ENCODE data around the gene CCSER2. TPM values are rescaled to one million over a fixed set of nuclear protein-coding genes. Genes with fewer than 3 reads are reported as not detected.
"Not testable (repeated sequence)": the region's sequence is repeated elsewhere in the genome, so short reads cannot be mapped to it uniquely, and the experiment has no call there.

The CCSER2 gene
- polyA plus RNA-seq, 3 donors = 7.4 to 23.3 (median 14.3) TPM

DNA sequence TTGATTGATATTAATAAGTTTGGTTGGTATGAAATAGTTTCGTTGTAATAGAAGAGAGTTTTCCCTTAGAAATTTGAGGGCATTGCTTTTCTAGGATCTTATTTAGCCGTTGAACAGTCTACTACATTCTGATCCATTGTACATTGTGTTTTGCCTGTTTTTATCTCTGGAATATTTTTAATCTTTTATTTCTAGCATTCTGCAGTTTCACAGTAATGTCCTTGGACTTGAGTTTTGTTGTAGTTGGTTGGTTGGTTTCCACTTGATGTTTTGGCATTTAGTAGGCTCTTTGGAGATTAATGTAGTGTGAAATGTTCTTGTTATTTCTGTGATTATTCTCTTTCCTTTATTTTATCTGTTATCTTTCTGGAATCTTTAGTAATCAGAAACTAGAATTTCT, 112.4 kb downstream of the CCSER2 start:
- WGBS (ENCODE audit: insufficient coverage) = no CpG with 5 or more reads among the region's 2 CpGs
- DNase-seq = no peak

DNA sequence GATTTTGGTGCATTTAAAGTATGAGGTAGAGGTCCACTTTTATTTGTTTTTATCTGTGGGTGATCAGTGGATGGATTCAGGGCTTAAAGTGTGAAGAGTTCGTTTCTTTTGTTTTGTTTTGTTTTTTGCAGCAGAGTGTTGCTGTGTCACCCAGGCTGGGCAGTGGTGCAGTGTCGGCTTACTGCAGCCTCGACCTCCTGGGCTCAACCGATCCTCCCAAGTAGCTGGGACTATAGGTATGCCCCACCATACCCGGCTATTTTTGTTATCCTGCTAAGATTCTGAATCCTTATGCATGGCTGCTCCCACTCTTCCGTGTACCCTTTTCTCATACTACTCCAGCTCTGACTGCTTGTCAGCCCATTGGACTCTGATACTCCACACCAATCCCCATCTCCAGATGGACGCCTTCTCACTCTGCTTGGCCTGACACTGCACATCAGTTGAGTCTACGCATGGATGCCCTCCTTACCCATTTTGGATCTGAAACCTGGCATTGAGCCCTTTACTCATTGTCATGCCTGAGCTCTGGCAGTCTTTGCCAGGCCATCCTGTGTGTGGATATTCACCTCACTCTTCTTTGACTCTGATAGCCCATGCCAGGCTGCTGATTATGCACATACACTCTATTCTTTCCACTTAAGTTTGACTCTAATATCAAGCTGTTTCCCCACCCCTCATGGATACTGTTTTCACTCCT, 119.5 kb downstream of the CCSER2 start:
- TF ChIP-seq, protein P1, sequence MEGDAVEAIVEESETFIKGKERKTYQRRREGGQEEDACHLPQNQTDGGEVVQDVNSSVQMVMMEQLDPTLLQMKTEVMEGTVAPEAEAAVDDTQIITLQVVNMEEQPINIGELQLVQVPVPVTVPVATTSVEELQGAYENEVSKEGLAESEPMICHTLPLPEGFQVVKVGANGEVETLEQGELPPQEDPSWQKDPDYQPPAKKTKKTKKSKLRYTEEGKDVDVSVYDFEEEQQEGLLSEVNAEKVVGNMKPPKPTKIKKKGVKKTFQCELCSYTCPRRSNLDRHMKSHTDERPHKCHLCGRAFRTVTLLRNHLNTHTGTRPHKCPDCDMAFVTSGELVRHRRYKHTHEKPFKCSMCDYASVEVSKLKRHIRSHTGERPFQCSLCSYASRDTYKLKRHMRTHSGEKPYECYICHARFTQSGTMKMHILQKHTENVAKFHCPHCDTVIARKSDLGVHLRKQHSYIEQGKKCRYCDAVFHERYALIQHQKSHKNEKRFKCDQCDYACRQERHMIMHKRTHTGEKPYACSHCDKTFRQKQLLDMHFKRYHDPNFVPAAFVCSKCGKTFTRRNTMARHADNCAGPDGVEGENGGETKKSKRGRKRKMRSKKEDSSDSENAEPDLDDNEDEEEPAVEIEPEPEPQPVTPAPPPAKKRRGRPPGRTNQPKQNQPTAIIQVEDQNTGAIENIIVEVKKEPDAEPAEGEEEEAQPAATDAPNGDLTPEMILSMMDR (IDR thresholded peaks at IDR 0.05) = no peak
- WGBS (ENCODE audit: insufficient coverage) = 93% methylated on average over 8 of the region's 8 CpGs
- H3K27ac ChIP-seq (ENCODE audit: low read depth in 1 of 2, low read length in 2 of 2) = no peak overlapping the region
- no peaks in the 10 kb centered on the region for H3K9me3 ChIP-seq (replicated peaks in 1 of 2; ENCODE audit: control insufficient read depth in 1 of 2, insufficient read depth in 1 of 2, low read length in 2 of 2)
- H3K36me3 ChIP-seq (replicated peaks in 1 of 2; ENCODE audit: control insufficient read depth in 1 of 2, insufficient read depth in 2 of 2, low read length in 2 of 2) = no peaks in the 10 kb centered on the region
- H3K27me3 ChIP-seq (ENCODE audit: control insufficient read depth in 2 of 2, insufficient read depth in 2 of 2, low read length in 2 of 2) = no peaks in the 10 kb centered on the region
- H3K27me3 Mint-ChIP-seq (ENCODE audit: low read depth in 3 of 3) = peaks cover 0 to 2% (median 0%) of the 10 kb centered on the region in 3 donors
- H3K4me3 ChIP-seq (replicated peaks in 1 of 3; ENCODE audit: low read depth in 2 of 3, low read length in 3 of 3) = no peak overlapping the region
- no peak overlapping the region for H3K9ac ChIP-seq (ENCODE audit: insufficient read depth, low read length, poor library complexity, severe bottlenecking)
- H3K27ac Mint-ChIP-seq = no peak overlapping the region
- no peak overlapping the region for H3K4me3 Mint-ChIP-seq
- peaks cover 8 to 12% of the 10 kb centered on the region in 2 donors for H3K36me3 Mint-ChIP-seq
- H3K4me2 ChIP-seq (replicated peaks; ENCODE audit: extremely low read depth, low read length, poor library complexity, severe bottlenecking) = no peak overlapping the region
- H2AFZ ChIP-seq (ENCODE audit: insufficient read depth, low read depth, low read length, poor library complexity, severe bottlenecking) = no peak overlapping the region
- H3K4me1 Mint-ChIP-seq = no peaks in the 10 kb centered on the region
- H4K20me1 ChIP-seq (ENCODE audit: insufficient read depth, low read length) = no peaks in the 10 kb centered on the region
- H3K4me1 ChIP-seq (ENCODE audit: control insufficient read depth in 1 of 2, insufficient read depth in 2 of 2, low read length in 2 of 2) = no peaks in the 10 kb centered on the region
- intact Hi-C loops (cut with micrococcal nuclease) = no loop called here
- DNase-seq = no peak
- no peaks in the 10 kb centered on the region for H3K79me2 ChIP-seq (ENCODE audit: insufficient read depth, low read length)
- H3K9me3 Mint-ChIP-seq = peaks cover 0 to 5% (median 0%) of the 10 kb centered on the region in 7 donors

More for the DNA sequence above, 112.4 kb downstream of the CCSER2 start:
- Mint-ChIP-seq H3K36me3 (peaks cover 16 to 25% of the 10 kb centered on the region in 2 donors), H3K4me3 (no peak overlapping the region), H3K27ac (no peak overlapping the region), H3K27me3 (ENCODE audit: low read depth in 3 of 3) (peaks cover 0 to 2% (median 0%) of the 10 kb centered on the region in 3 donors), H3K4me1 (no peaks in the 10 kb centered on the region), H3K9me3 (peaks cover 0 to 16% (median 5%) of the 10 kb centered on the region in 7 donors)
- no peak overlapping the region for H3K4me2 ChIP-seq (replicated peaks; ENCODE audit: extremely low read depth, low read length, poor library complexity, severe bottlenecking)
- H3K79me2 ChIP-seq (ENCODE audit: insufficient read depth, low read length) = no peaks in the 10 kb centered on the region
- intact Hi-C loops (cut with micrococcal nuclease) = no loop called here
- H3K9ac ChIP-seq (ENCODE audit: insufficient read depth, low read length, poor library complexity, severe bottlenecking) = no peak overlapping the region
- TF ChIP-seq, protein P1 (IDR thresholded peaks at IDR 0.05) = no peak
- no peak overlapping the region for H3K4me3 ChIP-seq (replicated peaks in 1 of 3; ENCODE audit: low read depth in 2 of 3, low read length in 3 of 3)
- H3K4me1 ChIP-seq (ENCODE audit: control insufficient read depth in 1 of 2, insufficient read depth in 2 of 2, low read length in 2 of 2) = no peaks in the 10 kb centered on the region
- H3K9me3 ChIP-seq (replicated peaks in 1 of 2; ENCODE audit: control insufficient read depth in 1 of 2, insufficient read depth in 1 of 2, low read length in 2 of 2) = no peaks in the 10 kb centered on the region
- no peaks in the 10 kb centered on the region for H3K27me3 ChIP-seq (ENCODE audit: control insufficient read depth in 2 of 2, insufficient read depth in 2 of 2, low read length in 2 of 2)
- no peak overlapping the region for H3K27ac ChIP-seq (ENCODE audit: low read depth in 1 of 2, low read length in 2 of 2)
- peaks cover 0 to 5% of the 10 kb centered on the region in 2 donors for H3K36me3 ChIP-seq (replicated peaks in 1 of 2; ENCODE audit: control insufficient read depth in 1 of 2, insufficient read depth in 2 of 2, low read length in 2 of 2)
- no peaks in the 10 kb centered on the region for H4K20me1 ChIP-seq (ENCODE audit: insufficient read depth, low read length)
- H2AFZ ChIP-seq (ENCODE audit: insufficient read depth, low read depth, low read length, poor library complexity, severe bottlenecking) = no peak overlapping the region

DNA sequence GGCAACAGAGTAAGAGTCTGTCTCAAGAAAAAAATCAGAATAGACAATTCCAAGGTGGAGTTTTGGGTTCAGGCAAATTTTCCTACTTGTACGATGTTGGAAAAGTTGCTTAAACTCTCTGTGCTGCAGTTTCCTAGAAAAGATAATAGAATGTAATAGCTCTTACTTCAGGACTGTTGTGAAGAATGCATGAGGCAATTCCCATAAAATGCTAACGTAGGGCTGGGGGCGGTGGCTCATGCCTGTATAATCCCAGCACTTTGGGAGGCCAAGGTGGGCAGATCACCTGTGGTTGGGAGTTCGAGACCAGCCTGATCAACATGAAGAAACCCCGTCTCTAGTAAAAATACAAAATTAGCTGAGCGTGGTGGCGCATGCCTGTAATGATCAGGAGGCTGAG, 121.0 kb downstream of the CCSER2 start:
- WGBS (ENCODE audit: insufficient coverage) = 97% methylated on average over 5 of the region's 7 CpGs
- intact Hi-C loops (cut with micrococcal nuclease); H3K79me2 ChIP-seq (ENCODE audit: insufficient read depth, low read length); H3K27ac Mint-ChIP-seq; H3K27ac ChIP-seq (ENCODE audit: low read depth in 1 of 2, low read length in 2 of 2); H3K36me3 ChIP-seq (replicated peaks in 1 of 2; ENCODE audit: control insufficient read depth in 1 of 2, insufficient read depth in 2 of 2, low read length in 2 of 2); H3K4me3 ChIP-seq (replicated peaks in 1 of 3; ENCODE audit: low read depth in 2 of 3, low read length in 3 of 3); H3K9ac ChIP-seq (ENCODE audit: insufficient read depth, low read length, poor library complexity, severe bottlenecking); H3K4me1 ChIP-seq (ENCODE audit: control insufficient read depth in 1 of 2, insufficient read depth in 2 of 2, low read length in 2 of 2); H3K27me3 Mint-ChIP-seq (ENCODE audit: low read depth in 3 of 3); H4K20me1 ChIP-seq (ENCODE audit: insufficient read depth, low read length); H3K4me2 ChIP-seq (replicated peaks; ENCODE audit: extremely low read depth, low read length, poor library complexity, severe bottlenecking); H3K4me3 Mint-ChIP-seq; H3K27me3 ChIP-seq (ENCODE audit: control insufficient read depth in 2 of 2, insufficient read depth in 2 of 2, low read length in 2 of 2); H2AFZ ChIP-seq (ENCODE audit: insufficient read depth, low read depth, low read length, poor library complexity, severe bottlenecking); H3K9me3 Mint-ChIP-seq; H3K9me3 ChIP-seq (replicated peaks in 1 of 2; ENCODE audit: control insufficient read depth in 1 of 2, insufficient read depth in 1 of 2, low read length in 2 of 2); DNase-seq; H3K4me1 Mint-ChIP-seq; H3K36me3 Mint-ChIP-seq: not testable (repeated sequence)

Measured in CD14-positive monocyte (primary cell).